Measurements from ENCODE around the gene NMNAT3.

The NMNAT3 gene

DNA sequence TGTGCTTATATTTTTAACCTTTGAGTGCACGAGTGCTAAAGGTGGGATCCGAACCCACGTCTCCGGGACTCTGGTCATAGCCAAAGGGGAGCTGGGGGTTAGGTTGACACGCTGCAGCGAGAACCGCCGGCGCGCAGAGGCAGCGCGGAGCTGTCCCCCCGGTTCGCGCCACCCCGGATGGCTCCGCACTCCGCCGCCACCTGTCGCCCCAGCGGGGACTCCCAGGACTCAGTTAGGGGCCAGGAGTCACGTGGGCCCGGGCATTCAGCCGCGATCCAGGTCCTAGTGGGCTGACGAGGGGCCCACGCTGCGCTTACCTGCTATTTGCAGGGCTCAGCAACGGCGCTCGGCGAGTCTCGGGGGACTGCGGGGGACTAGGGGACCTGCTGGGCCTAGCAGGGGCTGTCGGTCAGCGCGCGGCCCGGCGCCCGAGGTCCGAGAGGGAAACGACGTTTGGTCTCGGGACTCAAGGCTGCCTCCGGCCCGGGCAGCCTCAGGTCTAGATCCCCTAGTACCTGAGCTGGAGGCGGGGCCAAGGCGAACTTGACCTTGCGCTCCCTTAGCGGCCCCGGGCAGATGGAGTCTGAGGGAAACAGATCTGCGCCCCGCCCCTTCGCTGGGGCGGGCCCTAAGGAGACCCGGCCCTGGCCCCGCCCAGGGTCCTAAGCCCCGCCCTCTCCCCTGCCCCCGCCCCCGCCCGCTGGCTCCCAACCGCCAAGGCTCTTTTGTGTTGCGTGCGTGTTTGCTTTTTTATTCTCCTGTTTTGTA, at the start of gene NMNAT3:
Gene NMNAT3, minus strand, starts transcription at position 585 of the 768 bp plus-strand sequence. CDS start 50,248 bp downstream, outside the sequence.
- DNase-seq, result peak; percentile 85

DNA sequence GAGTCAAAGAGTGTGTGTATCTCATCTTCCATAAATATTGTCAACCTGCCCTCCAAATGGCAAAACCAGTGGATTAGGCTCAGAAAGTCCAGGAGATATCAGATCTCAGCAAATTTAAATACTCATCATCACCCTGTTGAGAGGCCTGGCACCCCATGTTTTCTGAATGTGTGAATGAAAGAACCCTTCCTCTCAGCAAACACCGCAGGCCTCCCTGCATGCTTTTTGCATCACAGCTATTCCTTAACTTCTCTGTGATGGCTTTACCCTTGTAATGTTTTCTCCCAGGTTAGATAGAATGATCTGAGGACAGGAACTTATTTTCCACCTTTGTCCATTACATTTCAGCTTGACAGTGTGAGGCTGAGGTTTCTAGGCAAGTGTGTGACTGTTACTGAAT, 43.6 kb upstream of the NMNAT3 start:
- no peak for DNase-seq

DNA sequence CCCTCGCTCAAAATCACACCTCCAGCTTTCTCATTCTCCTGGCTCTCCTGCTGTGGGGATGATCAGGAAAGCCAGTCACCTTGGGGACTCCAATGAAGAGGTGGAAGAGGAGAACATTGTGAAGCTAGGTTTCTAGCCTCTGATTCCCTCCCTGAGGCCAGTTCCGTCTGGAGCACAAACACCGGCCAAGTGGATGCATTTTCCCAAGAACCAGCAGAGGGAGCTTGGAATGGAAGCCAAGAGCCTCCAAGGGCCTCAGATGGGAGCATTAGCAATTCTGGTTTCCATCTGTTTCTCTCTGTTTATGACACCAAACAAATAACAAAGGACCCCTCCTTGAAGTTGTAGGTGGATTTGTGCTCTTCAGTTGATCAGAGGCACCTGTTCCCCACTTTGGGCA, 40.6 kb upstream of the NMNAT3 start:
- peak; percentile 29 for DNase-seq

DNA sequence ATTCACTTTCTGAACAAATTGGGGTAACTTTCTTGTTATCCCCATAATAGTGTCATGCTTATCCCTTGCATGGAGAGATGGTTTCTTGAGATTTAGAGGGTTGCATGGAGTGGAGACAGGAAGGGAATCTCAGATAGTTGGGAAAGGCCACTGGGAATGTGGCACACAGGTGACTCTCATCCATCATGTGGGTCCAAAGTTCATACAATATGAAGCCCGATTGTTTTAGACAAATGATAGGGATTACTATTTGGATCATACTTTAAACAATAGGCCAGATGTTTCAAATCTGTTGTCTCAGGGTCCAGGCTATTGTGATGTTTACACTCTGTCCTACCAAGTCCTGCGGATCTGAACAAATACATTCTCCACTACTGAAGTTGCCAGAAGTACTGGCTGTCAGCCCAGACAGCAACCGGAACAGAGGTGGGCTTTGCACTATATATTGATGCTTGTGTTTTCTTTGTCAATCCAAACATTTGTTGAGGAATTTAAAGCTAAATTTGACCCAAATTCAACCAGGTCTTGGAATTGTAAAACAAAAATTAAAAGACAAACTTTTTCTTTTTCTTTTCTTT, 39.2 kb upstream of the NMNAT3 start:
- no peak for DNase-seq

DNA sequence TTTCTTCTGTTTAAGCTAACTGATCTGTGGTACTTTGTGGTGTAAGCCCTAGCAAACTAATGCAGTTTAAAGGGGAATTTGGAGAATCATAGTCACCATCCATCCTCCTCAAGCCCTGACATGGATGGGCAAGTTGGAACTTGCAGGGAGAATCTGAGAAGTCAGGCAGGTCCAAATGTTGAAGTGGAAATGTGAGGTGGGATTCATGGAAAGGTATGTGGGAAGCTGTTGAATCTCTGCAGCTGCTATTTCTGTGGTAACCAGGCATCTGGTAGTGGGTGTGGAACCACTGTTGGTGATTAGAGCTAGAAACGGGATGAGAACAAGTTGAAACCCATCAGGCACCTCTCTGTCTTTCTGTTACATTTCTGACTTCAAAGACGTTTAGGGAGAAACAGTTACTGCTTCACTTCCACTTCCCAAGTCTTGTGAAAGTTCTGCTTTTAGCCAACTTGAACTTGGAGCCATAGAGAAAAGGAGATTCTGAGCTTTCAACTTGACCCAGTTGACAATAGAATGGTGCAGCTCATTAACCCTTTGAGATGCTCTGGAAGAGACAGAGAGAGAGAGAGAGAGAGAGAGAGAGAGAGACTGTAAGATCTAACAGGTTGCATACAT, 38.1 kb upstream of the NMNAT3 start:
- no peak for DNase-seq

DNA sequence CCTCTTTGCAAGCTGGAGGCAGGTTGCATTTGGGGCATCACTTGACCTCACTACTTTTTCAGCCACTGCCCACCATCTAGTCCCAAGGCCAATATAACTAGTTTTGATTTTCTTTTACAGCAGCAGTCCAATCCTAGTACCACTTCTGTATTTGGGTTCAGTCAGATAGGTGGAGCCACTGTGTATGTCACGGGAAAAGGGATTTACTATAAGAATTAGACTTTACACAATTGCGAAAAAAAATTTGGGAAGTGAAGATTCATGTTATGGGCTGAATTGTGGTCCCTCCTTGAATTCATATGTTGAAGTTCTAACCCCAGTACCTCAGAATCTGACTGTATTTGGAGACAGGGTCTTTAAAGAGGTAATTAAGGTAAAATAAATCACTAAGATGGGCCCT, 37.4 kb upstream of the NMNAT3 start:
- DNase-seq, result no peak

DNA sequence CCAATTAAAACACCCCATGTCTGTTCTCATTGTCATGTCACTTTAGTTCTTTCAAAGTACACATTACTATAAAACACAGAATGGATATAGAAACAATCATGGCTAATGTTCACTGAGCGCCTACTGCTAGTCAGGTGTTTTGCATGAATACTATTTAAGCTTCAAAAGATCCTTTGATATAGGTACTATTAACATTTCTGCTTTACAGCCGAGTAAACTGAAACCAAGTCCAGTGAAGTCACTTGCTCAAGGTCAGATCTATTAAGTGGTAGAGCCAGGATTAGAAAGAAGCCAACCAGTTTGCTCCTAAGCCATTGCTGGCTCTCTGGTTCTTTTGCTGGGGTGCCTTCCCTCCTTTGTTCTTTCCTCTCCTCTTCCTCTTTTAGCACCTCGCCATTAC, 32.4 kb upstream of the NMNAT3 start:
- DNase-seq, result no peak

DNA sequence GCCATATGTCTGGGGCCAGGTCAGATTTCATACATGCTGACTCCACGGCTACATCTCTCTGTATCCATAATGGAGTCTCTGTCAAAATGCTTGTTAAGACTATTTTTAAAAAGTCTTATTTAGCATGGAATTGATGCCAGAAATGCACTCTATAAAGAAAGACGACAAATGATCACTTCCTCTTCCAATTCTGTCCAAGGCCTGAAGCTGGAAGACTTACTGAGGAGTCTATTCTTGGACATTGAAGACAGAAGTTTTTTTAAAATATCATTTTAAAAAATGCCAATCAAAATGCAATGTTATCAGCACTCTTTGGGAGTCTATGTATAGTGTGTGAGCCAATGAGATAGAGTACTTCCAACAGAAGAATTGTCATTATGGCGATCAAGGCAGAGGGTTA, 27.9 kb upstream of the NMNAT3 start:
- DNase-seq, result no peak

DNA sequence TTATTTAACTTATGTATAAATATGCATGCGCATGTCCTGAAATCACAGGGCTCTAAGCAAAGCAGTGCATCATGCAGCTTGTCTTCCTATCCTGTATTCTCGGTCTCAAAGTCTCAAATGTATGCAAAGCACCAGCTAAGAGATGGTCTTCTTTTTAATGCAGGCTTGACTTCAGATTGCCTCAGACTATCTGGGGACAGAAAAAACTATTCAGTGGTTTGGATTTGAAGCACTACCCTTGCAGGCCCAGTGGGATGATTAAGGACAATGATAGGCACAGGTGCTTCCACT, 18.5 kb upstream of the NMNAT3 start:
- no peak for DNase-seq

DNA sequence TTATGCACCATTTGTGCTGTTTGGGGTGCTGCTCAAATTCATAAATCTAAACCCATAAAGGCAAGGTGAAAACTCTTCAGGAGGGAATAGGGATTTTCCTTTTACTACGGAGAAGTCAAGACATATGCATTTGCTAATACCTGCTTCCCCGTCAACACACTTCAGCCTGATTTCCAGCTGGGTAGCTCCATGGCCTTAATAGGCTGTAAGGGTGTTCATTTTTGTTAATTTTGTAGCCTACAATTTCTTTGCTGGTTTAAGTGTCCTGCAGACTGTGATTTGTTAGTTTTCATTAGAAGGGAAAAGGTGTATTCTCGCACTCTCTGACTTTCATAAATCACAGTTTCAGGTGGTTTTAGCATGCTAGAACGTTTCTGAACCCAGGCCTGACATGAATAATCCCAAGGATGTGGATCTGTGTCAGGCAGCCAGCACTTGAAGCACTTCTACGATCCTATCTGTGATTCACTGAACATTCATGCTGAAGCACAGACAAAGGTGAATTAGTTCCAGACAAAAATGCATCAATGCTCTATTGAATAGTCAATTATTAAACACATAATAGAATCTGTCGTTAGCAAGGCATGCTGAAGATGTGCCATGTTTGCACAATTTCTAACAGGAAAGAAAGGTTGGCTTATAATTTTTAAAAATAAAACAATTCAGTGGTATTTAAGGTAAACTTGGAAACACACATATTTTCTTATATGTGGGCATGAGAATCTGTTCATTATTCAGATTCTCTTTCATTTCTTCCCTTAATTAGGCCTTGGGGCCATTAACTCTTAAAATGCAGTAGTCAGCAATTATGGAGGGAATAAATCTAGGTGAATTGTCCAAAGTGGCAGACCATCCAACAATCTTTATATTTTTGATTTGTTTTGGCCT, 17.9 kb upstream of the NMNAT3 start:
- DNase-seq, result no peak

DNA sequence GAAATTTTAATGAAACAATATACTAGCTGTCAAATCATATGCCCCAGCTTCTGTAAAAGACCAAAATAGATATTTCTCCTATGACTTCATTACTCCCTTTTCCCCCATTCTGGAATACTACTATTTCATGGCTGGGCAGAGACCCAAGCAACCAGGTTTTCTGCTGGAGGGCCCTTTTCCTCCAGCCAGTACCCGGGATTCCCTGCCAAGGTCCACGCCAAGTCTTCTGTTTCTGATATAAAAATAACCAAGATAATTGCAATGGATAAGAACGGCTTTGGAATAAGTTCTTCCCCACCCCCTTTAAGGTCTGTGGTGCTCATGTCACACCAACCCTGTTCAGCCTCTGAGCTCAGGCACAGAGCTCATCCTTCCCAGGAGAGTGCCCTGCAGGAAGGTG, 17.2 kb upstream of the NMNAT3 start:
- DNase-seq, result no peak

DNA sequence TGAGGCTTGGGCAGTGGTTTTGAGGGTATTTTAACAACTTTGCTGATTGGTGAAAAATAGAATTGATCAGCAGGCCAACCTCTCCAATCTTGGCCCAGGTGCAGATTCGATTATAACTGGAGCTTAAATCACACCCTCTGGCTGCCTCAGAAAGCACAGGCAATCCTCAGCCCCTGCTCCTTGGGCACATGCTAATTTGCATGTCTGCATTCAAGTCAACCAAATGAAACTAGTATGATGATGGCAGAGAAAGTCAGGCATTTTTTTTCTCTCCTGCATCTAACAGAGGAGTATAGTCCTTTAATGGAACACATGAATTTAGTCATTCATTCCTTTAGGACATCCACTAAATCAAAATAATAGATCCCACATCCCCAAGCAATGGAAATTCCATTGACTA, 16.8 kb upstream of the NMNAT3 start:
- DNase-seq, result no peak

DNA sequence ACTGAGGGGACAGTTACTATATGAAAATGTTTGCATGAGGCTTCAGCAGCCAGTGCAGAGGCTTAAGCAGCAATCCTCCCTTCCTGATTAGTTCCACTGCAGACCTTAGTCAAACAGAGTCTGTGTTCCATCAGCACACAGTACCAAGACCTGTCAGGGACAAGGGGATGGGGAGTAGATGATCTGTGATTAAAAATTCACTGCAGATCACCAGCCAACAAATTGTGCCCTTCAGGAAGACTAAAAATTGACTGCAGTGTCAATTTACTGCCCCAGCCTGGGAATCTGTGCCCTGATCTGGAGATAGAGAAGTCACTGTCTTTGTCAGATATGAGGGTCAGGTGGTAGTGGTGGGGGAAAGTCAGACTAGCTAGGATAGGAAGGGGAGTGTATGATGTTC, 13.8 kb upstream of the NMNAT3 start:
- DNase-seq, result no peak

DNA sequence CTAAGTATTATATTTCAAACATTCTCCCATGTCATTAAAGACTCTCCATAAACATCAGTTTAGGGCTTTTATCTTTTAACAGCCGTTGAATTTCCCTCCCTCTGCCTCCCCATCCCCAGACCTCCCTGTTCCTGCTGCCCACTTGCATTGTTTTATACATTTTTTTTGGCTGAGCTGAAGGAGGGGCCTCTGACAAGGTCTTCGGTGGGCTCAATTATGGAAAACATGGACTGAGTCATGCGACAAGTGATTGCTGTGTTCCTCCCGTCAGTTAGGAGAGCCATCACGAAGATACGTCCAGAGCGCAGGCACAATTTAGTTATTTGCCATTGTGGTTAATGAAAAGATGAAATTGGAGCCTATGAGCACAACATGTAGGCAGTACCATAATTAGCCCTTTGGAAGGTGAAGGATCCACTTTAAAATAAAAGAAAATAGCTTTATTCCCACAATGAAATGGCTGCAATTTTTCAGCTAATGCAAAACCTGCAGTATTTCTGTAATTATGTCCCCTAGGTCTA, 12.0 kb upstream of the NMNAT3 start:
- no peak for DNase-seq

DNA sequence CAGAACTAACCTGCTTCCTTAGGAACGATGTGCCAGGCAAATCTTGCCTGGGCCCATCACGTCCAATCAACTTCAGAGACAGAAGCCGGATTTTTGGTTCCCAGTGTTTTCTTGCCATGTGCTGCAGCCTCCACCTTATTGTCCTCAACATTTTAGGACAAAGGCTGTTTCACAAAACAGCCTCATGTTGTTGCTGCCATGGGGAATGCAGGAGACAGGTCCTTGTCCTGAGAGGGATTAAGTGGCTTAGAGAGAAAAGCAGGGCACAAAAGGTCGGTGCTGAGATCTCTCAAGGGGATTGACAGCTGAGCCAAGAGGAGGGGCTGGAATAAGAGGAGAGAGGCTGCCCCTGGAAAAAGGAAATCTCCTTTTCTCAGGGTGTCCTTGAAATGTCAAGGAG, 11.3 kb upstream of the NMNAT3 start:
- DNase-seq, result no peak

DNA sequence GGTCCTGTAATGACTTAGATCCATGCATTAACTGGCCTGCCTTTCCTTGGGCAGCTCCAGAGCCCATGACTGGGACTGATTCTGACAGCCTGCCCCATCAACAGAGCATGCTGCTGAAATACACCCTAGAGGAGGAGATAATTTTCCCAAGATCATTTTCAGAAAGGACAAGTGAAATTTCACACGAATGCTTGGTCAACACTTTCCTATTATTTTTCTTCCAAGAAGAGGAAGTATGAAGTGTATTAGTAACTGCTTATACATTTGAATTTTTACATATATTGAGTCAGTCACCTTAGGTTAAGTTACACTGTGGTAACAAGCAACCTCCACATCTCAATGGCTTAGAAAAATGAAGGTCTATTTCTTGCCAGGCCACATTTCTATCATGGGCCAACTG, 9.7 kb upstream of the NMNAT3 start:
- no peak for DNase-seq

DNA sequence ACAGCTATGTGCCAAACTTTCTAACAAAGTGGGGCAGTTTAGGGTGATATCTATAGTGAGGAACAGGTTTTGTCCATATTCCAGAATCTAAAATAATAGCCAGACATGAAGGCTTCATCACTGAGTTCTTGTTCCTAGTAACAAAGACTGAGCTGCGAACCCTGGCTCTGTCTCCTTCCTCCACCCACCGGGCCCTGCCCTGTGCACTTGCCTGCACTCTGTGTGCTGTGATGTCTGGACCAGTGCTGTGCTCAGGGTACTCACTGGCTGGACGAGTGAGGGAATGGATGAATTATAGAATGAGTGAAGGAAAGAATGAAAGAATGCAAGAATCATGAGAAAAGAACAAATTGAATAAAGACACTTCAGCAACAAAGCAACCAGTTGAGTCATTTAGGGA, 8.9 kb upstream of the NMNAT3 start:
- no peak for DNase-seq

DNA sequence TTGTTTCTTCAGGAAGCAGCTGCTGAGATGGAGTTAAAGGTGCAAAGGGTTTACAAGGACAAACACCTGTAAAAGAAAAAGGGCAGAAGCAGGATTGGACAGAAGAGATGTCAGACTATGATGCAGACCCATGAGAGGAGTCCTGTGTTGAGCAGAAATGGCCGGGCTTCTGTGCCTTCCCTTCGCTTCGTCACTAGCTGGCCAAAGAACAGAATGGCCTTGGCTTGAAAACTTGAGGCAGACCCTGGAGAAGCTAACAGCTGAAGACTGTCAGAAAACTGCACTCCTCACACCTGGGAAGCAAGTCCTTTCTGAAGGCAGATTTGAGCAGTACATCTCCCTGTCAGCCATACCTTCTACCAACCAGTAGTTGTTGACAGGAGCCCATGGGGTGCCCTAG, 8.4 kb upstream of the NMNAT3 start:
- DNase-seq, result no peak

DNA sequence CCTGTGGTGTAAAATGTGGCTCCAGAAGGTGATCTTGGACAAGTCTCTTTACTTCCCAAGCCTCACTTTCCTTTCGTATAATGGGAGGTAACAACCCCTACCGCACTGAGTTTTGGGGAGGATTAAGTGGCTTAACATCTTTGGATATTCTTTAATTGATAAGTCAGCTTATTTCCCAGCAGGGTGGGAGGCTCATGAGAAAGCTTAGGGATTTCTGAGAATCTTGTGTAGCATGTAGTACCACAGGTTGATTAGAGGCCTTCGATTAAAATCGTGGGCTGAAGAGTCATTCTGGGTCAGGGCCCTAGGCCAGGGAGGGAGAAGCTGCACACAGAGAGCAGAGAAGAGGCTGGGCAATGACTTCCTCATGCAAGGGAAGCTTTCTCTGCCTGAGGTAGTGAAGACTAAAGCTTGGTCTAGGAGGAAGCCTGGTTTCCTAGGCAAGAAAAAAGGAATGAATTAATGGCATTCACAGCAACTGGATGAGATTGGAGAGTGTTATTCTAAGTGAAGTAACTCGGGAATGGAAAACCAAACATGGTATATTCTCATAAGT, 1.5 kb upstream of the NMNAT3 start:
- no peak for DNase-seq

DNA sequence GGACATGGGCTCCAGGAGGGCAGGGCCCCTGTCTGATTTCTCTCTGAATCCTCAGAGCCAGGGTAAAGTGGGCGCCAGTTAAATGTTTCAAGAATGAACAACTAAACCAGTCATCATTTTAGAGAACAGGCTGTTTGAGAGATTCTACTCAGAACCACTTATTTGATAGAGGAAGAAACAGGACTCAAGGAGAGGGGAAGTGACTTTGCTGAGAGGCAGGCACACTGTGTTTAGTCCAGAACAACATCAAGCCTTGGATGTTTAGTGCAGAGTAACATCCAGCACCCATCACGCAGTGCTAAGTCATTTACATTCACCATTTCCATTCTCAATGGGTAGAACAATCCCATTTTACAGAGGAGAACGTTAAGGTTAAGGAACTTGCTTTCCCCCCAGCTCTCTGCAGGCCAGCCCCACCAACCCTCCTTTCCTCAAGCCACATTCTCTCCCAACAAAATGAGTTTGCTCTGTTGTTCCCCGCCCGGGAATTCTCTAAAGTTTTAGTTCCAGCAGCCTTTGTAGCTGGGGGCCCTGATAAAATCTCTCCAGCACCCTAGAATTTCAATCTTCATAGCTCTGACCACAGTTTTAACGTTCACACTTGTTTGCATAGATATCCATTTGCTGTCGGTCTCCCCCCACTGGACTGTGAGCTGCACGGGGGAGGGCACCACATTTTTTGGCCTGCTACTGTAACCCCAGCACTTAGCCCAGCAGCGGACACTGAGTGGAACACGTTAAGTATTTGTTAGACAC, 962 bp downstream of the NMNAT3 start:
- no peak for DNase-seq

DNA sequence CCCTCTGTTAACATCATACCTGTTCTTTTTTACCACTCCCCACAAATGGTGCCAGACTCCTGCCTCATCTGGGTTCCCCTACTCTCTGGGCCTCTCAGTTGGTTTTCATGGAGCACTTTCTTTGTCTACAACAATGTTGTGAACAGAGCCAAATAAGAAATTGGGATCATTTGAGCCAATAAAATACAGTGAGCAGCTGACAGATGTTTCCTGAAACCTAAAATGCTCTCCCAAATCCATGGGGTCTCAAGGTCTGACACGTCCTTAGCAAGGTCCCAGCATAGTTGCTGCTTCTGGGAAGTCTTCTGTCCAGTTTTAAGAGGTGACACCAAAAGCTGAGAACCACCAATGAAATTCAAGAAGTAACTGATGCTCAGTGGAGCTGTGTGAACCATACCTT, 1.7 kb downstream of the NMNAT3 start:
- no peak for DNase-seq

DNA sequence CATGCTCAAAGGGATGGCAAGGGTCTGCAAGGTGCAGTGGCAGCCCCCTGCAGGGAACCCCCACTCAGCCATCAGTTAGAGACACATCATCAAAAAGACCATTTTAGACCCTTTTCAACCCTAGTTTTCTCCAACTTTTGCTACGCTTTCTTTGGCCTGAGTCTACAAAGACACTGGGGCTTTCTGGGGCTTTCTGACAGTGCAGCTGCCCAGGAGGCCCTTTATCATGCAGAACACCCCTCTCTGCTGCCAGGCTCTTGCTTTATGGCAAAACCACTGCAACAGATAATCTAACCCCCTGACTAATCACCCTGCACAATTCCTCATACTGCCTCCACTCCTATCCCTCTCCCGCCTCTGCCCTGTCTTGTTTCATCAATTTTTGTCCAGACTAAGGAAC, 2.4 kb downstream of the NMNAT3 start:
- DNase-seq, result no peak

All from midbrain (tissue), 1 donor.